OCI-LY3 (cell line): ENCODE measurements around the gene TRPV6.

ENCODE experiments used
- EZH2phosphoT487 ChIP-seq: fragments of 200-600 bp; shearing (Covaris generic); IDR thresholded peaks from 2 replicates; pipeline ENCODE4 v1.6.1; 2018; ENCODE audit warnings: antibody characterized with exemption, mixed run types, low read depth
- TF ChIP-seq, protein P1 (sequence below): fragments of 200-600, 300-600 bp; sonication (generic); IDR thresholded peaks from 2 replicates; pipeline ENCODE4 v1.5.1; 2014; ENCODE audit warnings: antibody characterized with exemption, low read length, low read depth

DNA sequence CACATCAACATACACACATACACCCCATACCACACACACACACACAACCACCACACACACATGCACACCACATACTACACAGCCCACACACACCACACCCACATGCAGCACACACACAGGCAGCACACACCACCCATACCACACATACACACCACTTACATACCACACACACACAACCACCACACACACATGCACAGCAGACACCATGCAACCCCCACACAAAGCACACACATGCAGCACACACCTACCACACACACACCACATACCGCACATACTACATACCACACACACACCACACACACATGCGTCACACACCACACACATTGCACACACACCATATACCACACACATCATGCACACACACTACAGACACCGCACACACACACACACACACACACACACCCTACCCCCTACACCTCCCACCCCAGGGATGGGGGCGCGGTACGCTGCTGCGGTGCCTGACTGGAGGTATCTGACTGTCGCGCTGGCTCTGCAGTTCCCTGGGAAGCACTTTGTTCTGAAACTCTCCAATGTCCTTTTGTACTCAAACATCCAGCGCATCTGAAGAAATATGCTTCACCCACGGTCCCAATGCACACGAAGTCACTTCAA, 5.4 kb upstream of the TRPV6 start:
- TF ChIP-seq, protein P1, sequence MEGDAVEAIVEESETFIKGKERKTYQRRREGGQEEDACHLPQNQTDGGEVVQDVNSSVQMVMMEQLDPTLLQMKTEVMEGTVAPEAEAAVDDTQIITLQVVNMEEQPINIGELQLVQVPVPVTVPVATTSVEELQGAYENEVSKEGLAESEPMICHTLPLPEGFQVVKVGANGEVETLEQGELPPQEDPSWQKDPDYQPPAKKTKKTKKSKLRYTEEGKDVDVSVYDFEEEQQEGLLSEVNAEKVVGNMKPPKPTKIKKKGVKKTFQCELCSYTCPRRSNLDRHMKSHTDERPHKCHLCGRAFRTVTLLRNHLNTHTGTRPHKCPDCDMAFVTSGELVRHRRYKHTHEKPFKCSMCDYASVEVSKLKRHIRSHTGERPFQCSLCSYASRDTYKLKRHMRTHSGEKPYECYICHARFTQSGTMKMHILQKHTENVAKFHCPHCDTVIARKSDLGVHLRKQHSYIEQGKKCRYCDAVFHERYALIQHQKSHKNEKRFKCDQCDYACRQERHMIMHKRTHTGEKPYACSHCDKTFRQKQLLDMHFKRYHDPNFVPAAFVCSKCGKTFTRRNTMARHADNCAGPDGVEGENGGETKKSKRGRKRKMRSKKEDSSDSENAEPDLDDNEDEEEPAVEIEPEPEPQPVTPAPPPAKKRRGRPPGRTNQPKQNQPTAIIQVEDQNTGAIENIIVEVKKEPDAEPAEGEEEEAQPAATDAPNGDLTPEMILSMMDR, result no peak
- TF ChIP-seq EZH2phosphoT487, result no peak
